Transverse colon (tissue), 4 donors: ENCODE results near the gene MFNG. TPM values are rescaled to one million over a fixed set of nuclear protein-coding genes. Genes with fewer than 3 reads are reported as not detected.
A peak's percentile ranks its signal among the peaks of the same experiment; 100 is the strongest.

Experiments
- DNase-seq: peaks from one replicate; pipeline ENCODE4 v3.0.0-alpha.2; 2019
- H3K27ac ChIP-seq, 4 donors: fragments of 200-600 bp; sonication (generic); 2 replicates each; pipeline ENCODE4 v1.5.1; 2016 to 2018; ENCODE audit warnings: inconsistent platforms in 4 of 4
- H3K27me3 ChIP-seq: fragments of 200-600 bp; sonication (generic); 2 replicates; pipeline ENCODE4 v1.5.1; 2017; ENCODE audit warnings: inconsistent platforms
- H3K36me3 ChIP-seq, 4 donors: fragments of 200-600 bp; sonication (generic); 2 replicates each; pipeline ENCODE4 v1.5.1; 2017 to 2019; ENCODE audit warnings: inconsistent platforms in 4 of 4
- H3K4me1 ChIP-seq, 4 donors: fragments of 200-600 bp; sonication (generic); 2 replicates each; pipeline ENCODE4 v1.5.1; 2017 to 2020; ENCODE audit warnings: inconsistent platforms in 4 of 4
- H3K4me3 ChIP-seq, 4 donors: fragments of 200-600 bp; sonication (generic); 1 replicate in 1 of 4; 2 replicates in 3 of 4; pipeline versions ENCODE4 v1.5.1 to v1.6.1; 2017 to 2019; ENCODE audit warnings: inconsistent platforms in 4 of 4
- H3K9me3 ChIP-seq, 2 donors: fragments of 200-600 bp; sonication (generic); 2 replicates each; pipeline ENCODE4 v1.5.1; 2017 to 2019; ENCODE audit warnings: inconsistent platforms in 2 of 2
- CTCF ChIP-seq, 5 experiments: fragments of 200-600 bp in 3 of 5; fragments of 450-650 bp in 2 of 5; sonication (generic) in 3 of 5; IDR thresholded peaks; 1 replicate in 2 of 5; 2 replicates in 3 of 5; pipeline ENCODE4 v1.5.1; 2016 to 2017; ENCODE audit warnings: antibody characterized with exemption in 5 of 5, inconsistent platforms in 3 of 5, mild to moderate bottlenecking in 2 of 5, moderate library complexity in 1 of 5
- EP300 ChIP-seq: sonication (generic); formaldehyde crosslinking; IDR thresholded peaks from one replicate; pipeline ENCODE4 v1.6.1; 2017; ENCODE audit warnings: antibody characterized with exemption, low read depth
- POLR2A ChIP-seq: fragments of 450-650 bp; IDR thresholded peaks from one replicate; pipeline ENCODE4 v1.6.1; 2016; ENCODE audit warnings: antibody characterized with exemption, mild to moderate bottlenecking, moderate library complexity
- POLR2AphosphoS5 ChIP-seq, 3 donors: sonication (generic); formaldehyde crosslinking; IDR thresholded peaks; one replicate each; pipeline ENCODE4 v1.6.1; 2016; ENCODE audit warnings: antibody characterized with exemption in 3 of 3
- WGBS, 2 donors: methylation state at CpG; one replicate each; pipeline ENCODE4 v1.1.5; 2018; ENCODE audit warnings: low coverage in 1 of 2; 5-methylcytosine and 5-hydroxymethylcytosine counted together
- in situ Hi-C, 4 donors: fragments of 200-750 bp; cut with MboI; loops; one replicate each; pipeline versions ENCODE4 v1.15.0 to v1.15.1; 2017; ENCODE audit warnings: low sequenced_read_pairs in 3 of 4, low pct_ligation_motif_present in 1 of 4, low pct_unique_long_range_greater_than_20kb in 1 of 4
- intact Hi-C: fragments of 100-400 bp; cut with DNase I; formaldehyde crosslinking; loops from one replicate; pipeline ENCODE4 v1.15.1; 2023; ENCODE audit warnings: low total_unique reads
- total RNA-seq, 4 donors: library from RNA; depleted of rRNA; stranded (reverse); fragments of >200 nt; gene quantifications; one replicate each; pipeline ENCODE4 v1.1.0, GENCODE V29; 2016

MFNG gene
- total RNA-seq, 4 donors from 2014 or later = 2.8 to 26.4 (median 15.7) TPM

- DNase-seq = peak; percentile 80
Observed at GRCh38 chr22:37498289-37498909, 12.2 kb upstream of the MFNG start.

GRCh38 chr22:37497062-37497599, 10.9 kb upstream of the MFNG start:
- no peaks in the 10 kb centered on the region for H3K27me3 ChIP-seq
- intact Hi-C loops = no loop called here
- no peak overlapping the region for H3K4me3 ChIP-seq
- peaks cover 0 to 38% (median 34%) of the 10 kb centered on the region in 4 donors for H3K4me1 ChIP-seq
- DNase-seq = no peak
- TF ChIP-seq EP300 (no peak), POLR2AphosphoS5 (IDR thresholded peaks at IDR 0.05) (no peak), CTCF (IDR thresholded peaks at IDR 0.05) (no peak), POLR2A (no peak)
- H3K27ac ChIP-seq = no peak overlapping the region
- no peaks in the 10 kb centered on the region for H3K9me3 ChIP-seq
- peaks cover 0 to 5% (median 0%) of the 10 kb centered on the region in 4 donors for H3K36me3 ChIP-seq
- in situ Hi-C loops = no loop called here
- 89 to 97% methylated on average over 5 to 12 of the region's 12 CpGs for WGBS, 2 donors

More at GRCh38 chr22:37498289-37498909, 12.2 kb upstream of the MFNG start:
- H3K4me1 ChIP-seq = peaks cover 7 to 50% (median 45%) of the 10 kb centered on the region in 4 donors
- H3K4me3 ChIP-seq = no peak overlapping the region
- no peaks in the 10 kb centered on the region for H3K27me3 ChIP-seq
- in situ Hi-C loops = no loop called here
- TF ChIP-seq CTCF (IDR thresholded peaks at IDR 0.05) (peak; percentile 45 to 82 (median 62)), POLR2AphosphoS5 (IDR thresholded peaks at IDR 0.05) (no peak)
- 32% methylated on average over 15 of the region's 15 CpGs; no CpG with 5 or more reads in 1 of the 2 donors for WGBS, 2 donors
- H3K36me3 ChIP-seq = peaks cover 0 to 5% (median 0%) of the 10 kb centered on the region in 4 donors
- intact Hi-C loops = no loop called here
- no peaks in the 10 kb centered on the region for H3K9me3 ChIP-seq
- peak overlapping the region in 1 of 4 donors; percentile 95 for H3K27ac ChIP-seq

GRCh38 chr22:37496651-37497050, 10.5 kb upstream of the MFNG start:
- in situ Hi-C loops = no loop called here
- H3K4me3 ChIP-seq = no peak overlapping the region
- DNase-seq = no peak
- H3K36me3 ChIP-seq = peaks cover 0 to 5% (median 0%) of the 10 kb centered on the region in 4 donors
- no peaks in the 10 kb centered on the region for H3K9me3 ChIP-seq
- no peak overlapping the region for H3K27ac ChIP-seq
- TF ChIP-seq EP300 (no peak), CTCF (IDR thresholded peaks at IDR 0.05) (no peak)
- peaks cover 0 to 35% (median 30%) of the 10 kb centered on the region in 4 donors for H3K4me1 ChIP-seq
- no peaks in the 10 kb centered on the region for H3K27me3 ChIP-seq
- intact Hi-C loops = no loop called here
- 91% methylated on average over 11 of the region's 11 CpGs; no CpG with 5 or more reads in 1 of the 2 donors for WGBS, 2 donors

GRCh38 chr22:37493979-37494378, 7.8 kb upstream of the MFNG start:
- intact Hi-C loops (no loop called here), in situ Hi-C loops (no loop called here)
- Histone ChIP-seq H3K4me3 (no peak overlapping the region), H3K4me1 (peaks cover 0 to 9% (median 8%) of the 10 kb centered on the region in 4 donors), H3K27ac (no peak overlapping the region), H3K9me3 (no peaks in the 10 kb centered on the region), H3K36me3 (peaks cover 0 to 5% (median 0%) of the 10 kb centered on the region in 4 donors), H3K27me3 (no peaks in the 10 kb centered on the region)
- TF ChIP-seq CTCF (IDR thresholded peaks at IDR 0.05) (no peak), POLR2A (no peak), POLR2AphosphoS5 (IDR thresholded peaks at IDR 0.05) (no peak), EP300 (no peak)
- 86% methylated on average over 10 of the region's 10 CpGs; no CpG with 5 or more reads in 1 of the 2 donors for WGBS, 2 donors
- DNase-seq = no peak
